HCT116 (cell line): Measurements from ENCODE around the gene WSB1. TPM values are rescaled to one million over a fixed set of nuclear protein-coding genes. Genes with fewer than 3 reads are reported as not detected.
A peak's percentile ranks its signal among the peaks of the same experiment; 100 is the strongest.

Source experiments
- ATAC-seq: fragments of 200-7000 bp; cut with Tn5 transposase; 2 replicates; pipeline ENCODE4 v1.9.1; 2020; ENCODE audit warnings: mild to moderate bottlenecking, moderate library complexity
- BruUV-seq: library from RNA; stranded (reverse); fragments of 400-500 nt; replicated peaks from 2 replicates; lab custom pipeline; 2021; lab: Mats Ljungman, UMichigan
- CTCF ChIA-PET: fragments of 300-600 bp; sonication (Branson Sonifier 250); formaldehyde crosslinking; loops from one replicate; lab custom pipeline; 2021; ENCODE audit warnings: antibody characterized with exemption; lab: Charles Lee
- POLR2A ChIA-PET: fragments of 300-600, 350-600 bp; sonication (Branson Sonifier 250); formaldehyde crosslinking; loops from one replicate; lab custom pipeline; 2021; ENCODE audit warnings: antibody characterized with exemption; lab: Charles Lee
- RAD21 ChIA-PET, 2 experiments: fragments of 300-600 bp; sonication (Branson Sonifier 250); formaldehyde crosslinking; loops; one replicate each; lab custom pipeline; 2023; ENCODE audit warnings: low total read pairs in 2 of 2; ENCODE audit not compliant: uncharacterized antibody in 2 of 2, unreplicated experiment in 2 of 2, low non-redundant PET in 1 of 2; lab: Charles Lee
- DNase-seq: peaks from one replicate; pipeline ENCODE4 v3.0.0-alpha.2; 2010; ENCODE audit warnings: low read depth, low spot score
- H2AFZ ChIP-seq: fragments of 200-600 bp; shearing (Covaris generic), sonication (generic); 2 replicates; pipeline ENCODE4 v1.6.1; 2017; ENCODE audit warnings: low read depth, mixed run types, mixed read lengths, antibody characterized with exemption, low read length; ENCODE audit not compliant: poor library complexity, severe bottlenecking
- H3K27ac ChIP-seq: 2 replicates; pipeline ENCODE4 v1.5.1; 2012; ENCODE audit warnings: low read depth, low read length
- H3K27me3 ChIP-seq: fragments of 200-600 bp; sonication (generic); 2 replicates; pipeline ENCODE4 v1.6.1; 2016; ENCODE audit warnings: mixed run types, low read length, mixed read lengths; ENCODE audit not compliant: insufficient read depth
- H3K36me3 ChIP-seq, 2 experiments: fragments of 200-500 bp in 1 of 2; fragments of 200-600 bp in 1 of 2; sonication (Bioruptor generic) in 1 of 2; sonication (generic) in 1 of 2; 2 replicates each; pipeline versions ENCODE4 v1.5.1 to v1.6.1; 2014 to 2016; ENCODE audit warnings: low read length in 2 of 2, inconsistent platforms in 1 of 2, mixed read lengths in 1 of 2, mixed run types in 1 of 2; ENCODE audit not compliant: insufficient read depth in 2 of 2, control insufficient read depth in 1 of 2
- H3K4me1 ChIP-seq, 2 experiments: fragments of 200-600 bp in 1 of 2; sonication (generic) in 1 of 2; 2 replicates each; pipeline versions ENCODE4 v1.5.1 to v1.6.1; 2012 to 2017; ENCODE audit warnings: low read length in 2 of 2, inconsistent platforms in 1 of 2, mild to moderate bottlenecking in 1 of 2, mixed read lengths in 1 of 2, mixed run types in 1 of 2, moderate library complexity in 1 of 2; ENCODE audit not compliant: insufficient read depth in 2 of 2, control insufficient read depth in 1 of 2
- H3K4me2 ChIP-seq: fragments of 200-600 bp; sonication (generic); 2 replicates; pipeline ENCODE4 v1.6.1; 2017; ENCODE audit warnings: mixed run types, low read length, mixed read lengths
- H3K4me3 ChIP-seq, 2 experiments: fragments of 200-600 bp in 1 of 2; sonication (generic) in 1 of 2; replicated peaks in 1 of 2; 2 replicates each; pipeline ENCODE4 v1.5.1; 2011 to 2016; ENCODE audit warnings: low read length in 2 of 2, control low read depth in 1 of 2, low read depth in 1 of 2, mild to moderate bottlenecking in 1 of 2, mixed read lengths in 1 of 2, mixed run types in 1 of 2
- H3K79me2 ChIP-seq: fragments of 200-600 bp; sonication (generic); 2 replicates; pipeline ENCODE4 v1.6.1; 2017; ENCODE audit warnings: mild to moderate bottlenecking, mixed run types, low read length, moderate library complexity, mixed read lengths; ENCODE audit not compliant: insufficient read depth
- H3K9ac ChIP-seq: fragments of 200-600 bp; sonication (generic); 2 replicates; pipeline ENCODE4 v1.6.1; 2016; ENCODE audit warnings: low read length, mixed read lengths
- H3K9me2 ChIP-seq: fragments of 200-600 bp; sonication (generic), shearing (Covaris generic); 2 replicates; pipeline ENCODE4 v1.6.1; 2017; ENCODE audit warnings: mixed run types, mild to moderate bottlenecking, moderate library complexity; ENCODE audit not compliant: insufficient read depth
- H3K9me3 ChIP-seq, 2 experiments: fragments of 200-500 bp in 1 of 2; fragments of 200-600 bp in 1 of 2; sonication (Bioruptor generic) in 1 of 2; sonication (generic) in 1 of 2; 2 replicates each; pipeline ENCODE4 v1.6.1; 2014 to 2017; ENCODE audit warnings: low read length in 2 of 2, mixed read lengths in 2 of 2, inconsistent platforms in 1 of 2, low read depth in 1 of 2, mild to moderate bottlenecking in 1 of 2, mixed run types in 1 of 2, moderate library complexity in 1 of 2; ENCODE audit not compliant: control insufficient read depth in 1 of 2, insufficient read depth in 1 of 2
- H4K20me1 ChIP-seq: fragments of 200-600 bp; sonication (generic), shearing (Covaris generic); 2 replicates; pipeline ENCODE4 v1.6.1; 2017; ENCODE audit warnings: mixed run types, mild to moderate bottlenecking, moderate library complexity; ENCODE audit not compliant: insufficient read depth
- ATF3 ChIP-seq: IDR thresholded peaks from 2 replicates; pipeline ENCODE4 v1.6.1; 2012
- CBX3 ChIP-seq: IDR thresholded peaks from 2 replicates; pipeline ENCODE4 v1.6.1; 2012; ENCODE audit warnings: low read depth
- CEBPB ChIP-seq: IDR thresholded peaks from 2 replicates; pipeline ENCODE4 v1.6.1; 2012; ENCODE audit warnings: low read depth
- CTCF ChIP-seq, 3 experiments: fragments of 200-600 bp in 1 of 3; sonication (generic) in 1 of 3; IDR thresholded peaks in 2 of 3; conservative IDR thresholded peaks in 1 of 3; 2 replicates each; pipeline ENCODE4 v1.5.1; 2012 to 2017; ENCODE audit warnings: low read depth in 2 of 3, low read length in 2 of 3, antibody characterized with exemption in 1 of 3, borderline replicate concordance in 1 of 3, control low read depth in 1 of 3, mild to moderate bottlenecking in 1 of 3, mixed read lengths in 1 of 3, mixed run types in 1 of 3, moderate library complexity in 1 of 3; ENCODE audit not compliant: insufficient read depth in 1 of 3
- EGR1 ChIP-seq: IDR thresholded peaks from 2 replicates; pipeline ENCODE4 v1.6.1; 2012; ENCODE audit warnings: low read depth
- EZH2 ChIP-seq: fragments of 200-600 bp; sonication (generic); IDR thresholded peaks from 2 replicates; pipeline ENCODE4 v1.6.1; 2017; ENCODE audit warnings: antibody characterized with exemption, mixed run types
- EZH2phosphoT487 ChIP-seq: fragments of 200-600 bp; IDR thresholded peaks from 2 replicates; pipeline ENCODE4 v1.6.1; 2018; ENCODE audit warnings: antibody characterized with exemption, borderline replicate concordance
- FOSL1 ChIP-seq: IDR thresholded peaks from 2 replicates; pipeline ENCODE4 v1.6.1; 2012; ENCODE audit warnings: low read depth
- JUND ChIP-seq: IDR thresholded peaks from 2 replicates; pipeline ENCODE4 v1.6.1; 2012
- MAX ChIP-seq: IDR thresholded peaks from 2 replicates; pipeline ENCODE4 v1.6.1; 2012
- RAD21 ChIP-seq: IDR thresholded peaks from 2 replicates; pipeline ENCODE4 v1.6.1; 2012; ENCODE audit warnings: low read depth, mild to moderate bottlenecking
- REST ChIP-seq: IDR thresholded peaks from 2 replicates; pipeline ENCODE4 v1.6.1; 2012; ENCODE audit warnings: low read depth
- SP1 ChIP-seq: IDR thresholded peaks from 2 replicates; pipeline ENCODE4 v1.6.1; 2012; ENCODE audit warnings: low read depth
- SRF ChIP-seq: IDR thresholded peaks from 2 replicates; pipeline ENCODE4 v1.6.1; 2012; ENCODE audit warnings: low read depth
- TCF7L2 ChIP-seq: IDR thresholded peaks from 2 replicates; pipeline ENCODE4 v1.7.0; 2011; ENCODE audit warnings: borderline replicate concordance, inconsistent platforms; ENCODE audit not compliant: insufficient read depth, insufficient read length; ENCODE audit errors: extremely low read depth
- YY1 ChIP-seq: IDR thresholded peaks from 2 replicates; pipeline ENCODE4 v1.6.1; 2011; ENCODE audit warnings: low read length, low read depth, moderate library complexity, mild to moderate bottlenecking; ENCODE audit not compliant: insufficient replicate concordance; ENCODE audit errors: extremely low read depth
- ZBTB33 ChIP-seq: IDR thresholded peaks from 2 replicates; pipeline ENCODE4 v1.6.1; 2011; ENCODE audit warnings: mild to moderate bottlenecking, low read length, moderate library complexity; ENCODE audit not compliant: insufficient replicate concordance; ENCODE audit errors: extremely low read depth
- ZFX ChIP-seq: fragments of 450-650 bp; IDR thresholded peaks from 2 replicates; pipeline ENCODE4 v1.6.1; 2017
- intact Hi-C: fragments of 100-400 bp; cut with micrococcal nuclease; formaldehyde crosslinking; loops from 2 replicates; pipeline ENCODE4 v1.10.0; 2022
- total RNA-seq: library from RNA; stranded (reverse); gene quantifications from one replicate; pipeline ENCODE4 v1.2.1, GENCODE V29; 2021; ENCODE audit not compliant: unreplicated experiment

Gene WSB1
- total RNA-seq, 1 experiment from 2014 or later, result 88.0 TPM

- no peak for TF ChIP-seq EZH2
- no peak for TF ChIP-seq EZH2phosphoT487
- no peak for TF ChIP-seq SP1
- TF ChIP-seq CEBPB, result no peak
- no peak for TF ChIP-seq JUND
- no peak for TF ChIP-seq SRF
These were observed 2.0 kb downstream of the WSB1 start (continued) for GRCh38 chr17:27295945-27296344.

- ChIA-PET CTCF (no interaction called here), RAD21 (no interaction called here), POLR2A (no interaction called here)
- H2AFZ ChIP-seq, result no peak overlapping the region
- H3K4me3 ChIP-seq, result no peak overlapping the region
- intact Hi-C loops, result no loop called here
- H3K9me2 ChIP-seq, result no peaks in the 10 kb centered on the region
- TF ChIP-seq TCF7L2 (no peak), ATF3 (no peak), CTCF (IDR thresholded peaks at IDR 0.05 in 2 of 3, conservative IDR thresholded peaks at IDR 0.05 in 1 of 3; ENCODE audit: borderline replicate concordance in 1 of 3, insufficient read depth in 1 of 3, low read depth in 2 of 3, low read length in 2 of 3) (no peak), YY1 (no peak), FOSL1 (no peak), EGR1 (no peak), CBX3 (no peak), SRF (no peak), REST (no peak), EZH2 (no peak), EZH2phosphoT487 (no peak), JUND (no peak), ZBTB33 (no peak), MAX (no peak), RAD21 (no peak), ZFX (no peak)
- TF ChIP-seq, all 23 proteins: peak for 0
- H3K9ac ChIP-seq, result no peak overlapping the region
- no peaks in the 10 kb centered on the region; a peak in 1 of 4 replicates for H3K36me3 ChIP-seq
- peaks cover 22 to 23% of the 10 kb centered on the region in 2 experiments for H3K4me1 ChIP-seq
- BruUV-seq, result no TSS peak
- H3K4me2 ChIP-seq, result peak overlapping the region; percentile 7; the same call in 1 of the 2 replicates
- H3K27ac ChIP-seq, result no peak overlapping the region
- no peaks in the 10 kb centered on the region for H4K20me1 ChIP-seq
- ATAC-seq (no peak), DNase-seq (no peak)
- H3K79me2 ChIP-seq, result peaks cover 74% of the 10 kb centered on the region
- no peaks in the 10 kb centered on the region for H3K9me3 ChIP-seq
- no peaks in the 10 kb centered on the region for H3K27me3 ChIP-seq
These were observed 2.6 kb downstream of the WSB1 start for GRCh38 chr17:27296428-27296979.
